ENCODE data around the gene PRPSAP1. TPM values are rescaled to one million over a fixed set of nuclear protein-coding genes. Genes with fewer than 3 reads are reported as not detected.

The PRPSAP1 gene
- total RNA-seq, 6 experiments from 2014 or later, result 32.6 to 37.4 (median 35.1) TPM

GRCh38 chr17:76343106-76343505 lies 10.6 kb downstream of the PRPSAP1 start:
- H3K4me1 Mint-ChIP-seq (ENCODE audit: low read depth), result no peaks in the 10 kb centered on the region
- H3K27ac Mint-ChIP-seq, result no peak overlapping the region
- no peaks in the 10 kb centered on the region for H3K9me3 Mint-ChIP-seq
- no peak for DNase-seq
- no peaks in the 10 kb centered on the region for H3K27me3 Mint-ChIP-seq (ENCODE audit: insufficient read depth)
- no peak overlapping the region for H3K4me3 Mint-ChIP-seq
- no peak for TF ChIP-seq CTCF (IDR thresholded peaks at IDR 0.05)
- peaks cover 34% of the 10 kb centered on the region for H3K36me3 Mint-ChIP-seq (ENCODE audit: low read depth)

GRCh38 chr17:76341301-76341700 lies 12.4 kb downstream of the PRPSAP1 start:
- peaks cover 12% of the 10 kb centered on the region for H3K4me1 Mint-ChIP-seq (ENCODE audit: low read depth)
- H3K4me3 Mint-ChIP-seq, result no peak overlapping the region
- no peaks in the 10 kb centered on the region for H3K9me3 Mint-ChIP-seq
- TF ChIP-seq CTCF (IDR thresholded peaks at IDR 0.05), result no peak
- no peak overlapping the region for H3K27ac Mint-ChIP-seq
- no peaks in the 10 kb centered on the region for H3K27me3 Mint-ChIP-seq (ENCODE audit: insufficient read depth)
- peaks cover 23% of the 10 kb centered on the region for H3K36me3 Mint-ChIP-seq (ENCODE audit: low read depth)
- no peak for DNase-seq

- no peak for TF ChIP-seq CTCF (IDR thresholded peaks at IDR 0.05)
- H3K36me3 Mint-ChIP-seq (ENCODE audit: low read depth), result peaks cover 16% of the 10 kb centered on the region; the same call in 1 of the 2 replicates
- H3K4me3 Mint-ChIP-seq, result no peak overlapping the region
- no peaks in the 10 kb centered on the region for H3K9me3 Mint-ChIP-seq
- no peak for DNase-seq
- H3K27ac Mint-ChIP-seq, result no peak overlapping the region
- peaks cover 28% of the 10 kb centered on the region for H3K4me1 Mint-ChIP-seq (ENCODE audit: low read depth)
- H3K27me3 Mint-ChIP-seq (ENCODE audit: insufficient read depth), result peaks cover 1% of the 10 kb centered on the region; the same call in 1 of the 2 replicates
Observed at GRCh38 chr17:76337413-76337777, 16.3 kb downstream of the PRPSAP1 start.

GRCh38 chr17:76336756-76337412 lies 16.8 kb downstream of the PRPSAP1 start:
- H3K36me3 Mint-ChIP-seq (ENCODE audit: low read depth), result peaks cover 12% of the 10 kb centered on the region
- TF ChIP-seq CTCF (IDR thresholded peaks at IDR 0.05), result no peak

GRCh38 chr17:76335716-76336381 lies 17.9 kb downstream of the PRPSAP1 start:
- Mint-ChIP-seq H3K36me3 (ENCODE audit: low read depth) (peaks cover 14% of the 10 kb centered on the region), H3K27me3 (ENCODE audit: insufficient read depth) (peaks cover 1% of the 10 kb centered on the region; the same call in 1 of the 2 replicates), H3K4me1 (ENCODE audit: low read depth) (peaks cover 28% of the 10 kb centered on the region), H3K27ac (no peak overlapping the region), H3K4me3 (no peak overlapping the region), H3K9me3 (no peaks in the 10 kb centered on the region)
- DNase-seq, result no peak
- no peak for TF ChIP-seq CTCF (IDR thresholded peaks at IDR 0.05)

More at GRCh38 chr17:76336756-76337412, 16.8 kb downstream of the PRPSAP1 start:
- DNase-seq, result no peak
- Mint-ChIP-seq H3K27ac (no peak overlapping the region), H3K4me1 (ENCODE audit: low read depth) (peaks cover 28% of the 10 kb centered on the region), H3K4me3 (no peak overlapping the region), H3K9me3 (no peaks in the 10 kb centered on the region), H3K27me3 (ENCODE audit: insufficient read depth) (peaks cover 1% of the 10 kb centered on the region; the same call in 1 of the 2 replicates)

Data from HFFc6 (cell line).